ENCODE results near the gene TBX18.

DNA sequence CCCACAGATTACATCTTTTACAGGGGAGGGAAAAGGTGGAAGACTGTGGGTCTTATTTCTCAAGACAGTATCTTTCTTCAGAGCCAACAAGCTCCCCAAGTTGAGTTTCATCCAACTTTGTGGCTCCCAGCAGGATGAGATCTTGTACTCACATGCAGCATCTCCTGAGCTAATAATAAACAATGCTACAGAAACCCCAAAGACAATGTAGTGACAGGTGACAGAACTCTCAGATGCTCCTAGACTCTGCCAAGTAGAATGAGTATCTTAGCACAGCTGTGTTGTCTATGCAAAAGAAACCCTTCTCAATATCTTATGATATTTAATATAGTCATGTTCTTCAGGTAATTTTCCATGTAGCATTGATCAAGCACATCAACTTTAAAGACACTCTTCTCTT lies 90.0 kb downstream of the TBX18 start:
- TF ChIP-seq REPIN1 (tag by site-specific recombination; IDR thresholded peaks at IDR 0.05; ENCODE audit: low read depth) (no peak), ZNF138 (tag by site-specific recombination; IDR thresholded peaks at IDR 0.05; ENCODE audit: borderline replicate concordance) (no peak), ZNF785 (tag by site-specific recombination; IDR thresholded peaks at IDR 0.05) (no peak), ZNF2 (tag by site-specific recombination; IDR thresholded peaks at IDR 0.05) (no peak), ZBTB1 (tag by site-specific recombination; IDR thresholded peaks at IDR 0.05) (no peak), ZNF214 (tag by site-specific recombination; IDR thresholded peaks at IDR 0.05; ENCODE audit: borderline replicate concordance) (no peak), FEZF1 (tag by site-specific recombination; IDR thresholded peaks at IDR 0.05) (no peak), ZNF768 (tag by site-specific recombination; IDR thresholded peaks at IDR 0.05) (no peak), ZNF292 (tag by site-specific recombination; IDR thresholded peaks at IDR 0.05; ENCODE audit: borderline replicate concordance, low read depth) (no peak), TCF7L2 (IDR thresholded peaks at IDR 0.05; ENCODE audit: borderline replicate concordance, low read depth, low read length) (no peak)
- TF ChIP-seq, protein P1, sequence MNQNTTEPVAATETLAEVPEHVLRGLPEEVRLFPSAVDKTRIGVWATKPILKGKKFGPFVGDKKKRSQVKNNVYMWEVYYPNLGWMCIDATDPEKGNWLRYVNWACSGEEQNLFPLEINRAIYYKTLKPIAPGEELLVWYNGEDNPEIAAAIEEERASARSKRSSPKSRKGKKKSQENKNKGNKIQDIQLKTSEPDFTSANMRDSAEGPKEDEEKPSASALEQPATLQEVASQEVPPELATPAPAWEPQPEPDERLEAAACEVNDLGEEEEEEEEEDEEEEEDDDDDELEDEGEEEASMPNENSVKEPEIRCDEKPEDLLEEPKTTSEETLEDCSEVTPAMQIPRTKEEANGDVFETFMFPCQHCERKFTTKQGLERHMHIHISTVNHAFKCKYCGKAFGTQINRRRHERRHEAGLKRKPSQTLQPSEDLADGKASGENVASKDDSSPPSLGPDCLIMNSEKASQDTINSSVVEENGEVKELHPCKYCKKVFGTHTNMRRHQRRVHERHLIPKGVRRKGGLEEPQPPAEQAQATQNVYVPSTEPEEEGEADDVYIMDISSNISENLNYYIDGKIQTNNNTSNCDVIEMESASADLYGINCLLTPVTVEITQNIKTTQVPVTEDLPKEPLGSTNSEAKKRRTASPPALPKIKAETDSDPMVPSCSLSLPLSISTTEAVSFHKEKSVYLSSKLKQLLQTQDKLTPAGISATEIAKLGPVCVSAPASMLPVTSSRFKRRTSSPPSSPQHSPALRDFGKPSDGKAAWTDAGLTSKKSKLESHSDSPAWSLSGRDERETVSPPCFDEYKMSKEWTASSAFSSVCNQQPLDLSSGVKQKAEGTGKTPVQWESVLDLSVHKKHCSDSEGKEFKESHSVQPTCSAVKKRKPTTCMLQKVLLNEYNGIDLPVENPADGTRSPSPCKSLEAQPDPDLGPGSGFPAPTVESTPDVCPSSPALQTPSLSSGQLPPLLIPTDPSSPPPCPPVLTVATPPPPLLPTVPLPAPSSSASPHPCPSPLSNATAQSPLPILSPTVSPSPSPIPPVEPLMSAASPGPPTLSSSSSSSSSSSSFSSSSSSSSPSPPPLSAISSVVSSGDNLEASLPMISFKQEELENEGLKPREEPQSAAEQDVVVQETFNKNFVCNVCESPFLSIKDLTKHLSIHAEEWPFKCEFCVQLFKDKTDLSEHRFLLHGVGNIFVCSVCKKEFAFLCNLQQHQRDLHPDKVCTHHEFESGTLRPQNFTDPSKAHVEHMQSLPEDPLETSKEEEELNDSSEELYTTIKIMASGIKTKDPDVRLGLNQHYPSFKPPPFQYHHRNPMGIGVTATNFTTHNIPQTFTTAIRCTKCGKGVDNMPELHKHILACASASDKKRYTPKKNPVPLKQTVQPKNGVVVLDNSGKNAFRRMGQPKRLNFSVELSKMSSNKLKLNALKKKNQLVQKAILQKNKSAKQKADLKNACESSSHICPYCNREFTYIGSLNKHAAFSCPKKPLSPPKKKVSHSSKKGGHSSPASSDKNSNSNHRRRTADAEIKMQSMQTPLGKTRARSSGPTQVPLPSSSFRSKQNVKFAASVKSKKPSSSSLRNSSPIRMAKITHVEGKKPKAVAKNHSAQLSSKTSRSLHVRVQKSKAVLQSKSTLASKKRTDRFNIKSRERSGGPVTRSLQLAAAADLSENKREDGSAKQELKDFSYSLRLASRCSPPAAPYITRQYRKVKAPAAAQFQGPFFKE (tag by site-specific recombination; IDR thresholded peaks at IDR 0.05; ENCODE audit: borderline replicate concordance) = no peak
- TF ChIP-seq, protein P2, sequence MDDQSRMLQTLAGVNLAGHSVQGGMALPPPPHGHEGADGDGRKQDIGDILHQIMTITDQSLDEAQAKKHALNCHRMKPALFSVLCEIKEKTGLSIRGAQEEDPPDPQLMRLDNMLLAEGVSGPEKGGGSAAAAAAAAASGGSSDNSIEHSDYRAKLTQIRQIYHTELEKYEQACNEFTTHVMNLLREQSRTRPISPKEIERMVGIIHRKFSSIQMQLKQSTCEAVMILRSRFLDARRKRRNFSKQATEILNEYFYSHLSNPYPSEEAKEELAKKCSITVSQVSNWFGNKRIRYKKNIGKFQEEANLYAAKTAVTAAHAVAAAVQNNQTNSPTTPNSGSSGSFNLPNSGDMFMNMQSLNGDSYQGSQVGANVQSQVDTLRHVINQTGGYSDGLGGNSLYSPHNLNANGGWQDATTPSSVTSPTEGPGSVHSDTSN (CRISPR knock-in tag; IDR thresholded peaks at IDR 0.05) = no peak
- TF ChIP-seq, protein P3, sequence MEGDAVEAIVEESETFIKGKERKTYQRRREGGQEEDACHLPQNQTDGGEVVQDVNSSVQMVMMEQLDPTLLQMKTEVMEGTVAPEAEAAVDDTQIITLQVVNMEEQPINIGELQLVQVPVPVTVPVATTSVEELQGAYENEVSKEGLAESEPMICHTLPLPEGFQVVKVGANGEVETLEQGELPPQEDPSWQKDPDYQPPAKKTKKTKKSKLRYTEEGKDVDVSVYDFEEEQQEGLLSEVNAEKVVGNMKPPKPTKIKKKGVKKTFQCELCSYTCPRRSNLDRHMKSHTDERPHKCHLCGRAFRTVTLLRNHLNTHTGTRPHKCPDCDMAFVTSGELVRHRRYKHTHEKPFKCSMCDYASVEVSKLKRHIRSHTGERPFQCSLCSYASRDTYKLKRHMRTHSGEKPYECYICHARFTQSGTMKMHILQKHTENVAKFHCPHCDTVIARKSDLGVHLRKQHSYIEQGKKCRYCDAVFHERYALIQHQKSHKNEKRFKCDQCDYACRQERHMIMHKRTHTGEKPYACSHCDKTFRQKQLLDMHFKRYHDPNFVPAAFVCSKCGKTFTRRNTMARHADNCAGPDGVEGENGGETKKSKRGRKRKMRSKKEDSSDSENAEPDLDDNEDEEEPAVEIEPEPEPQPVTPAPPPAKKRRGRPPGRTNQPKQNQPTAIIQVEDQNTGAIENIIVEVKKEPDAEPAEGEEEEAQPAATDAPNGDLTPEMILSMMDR (tag by site-specific recombination; IDR thresholded peaks at IDR 0.05) = no peak
- TF ChIP-seq, protein P4, sequence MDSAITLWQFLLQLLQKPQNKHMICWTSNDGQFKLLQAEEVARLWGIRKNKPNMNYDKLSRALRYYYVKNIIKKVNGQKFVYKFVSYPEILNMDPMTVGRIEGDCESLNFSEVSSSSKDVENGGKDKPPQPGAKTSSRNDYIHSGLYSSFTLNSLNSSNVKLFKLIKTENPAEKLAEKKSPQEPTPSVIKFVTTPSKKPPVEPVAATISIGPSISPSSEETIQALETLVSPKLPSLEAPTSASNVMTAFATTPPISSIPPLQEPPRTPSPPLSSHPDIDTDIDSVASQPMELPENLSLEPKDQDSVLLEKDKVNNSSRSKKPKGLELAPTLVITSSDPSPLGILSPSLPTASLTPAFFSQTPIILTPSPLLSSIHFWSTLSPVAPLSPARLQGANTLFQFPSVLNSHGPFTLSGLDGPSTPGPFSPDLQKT (IDR thresholded peaks at IDR 0.05; ENCODE audit: borderline replicate concordance, low read depth, low read length) = no peak
